ENCODE results near the gene FOXN1.
"Not testable (repeated sequence)": the region's sequence is repeated elsewhere in the genome, so short reads cannot be mapped to it uniquely, and the experiment has no call there.

FOXN1 gene

GRCh38 chr17:28505986-28506665, at the start of gene FOXN1:
FOXN1 (plus strand) TSS chr17:28506348; CDS start chr17:28523970, 17,622 bp downstream.
- no peak within 1 kb of the TSS for H3K4me3 ChIP-seq (ENCODE audit: low read length)
- DNase-seq (ENCODE audit: low read depth) = no peak
- no peak for TF ChIP-seq CTCF (conservative IDR thresholded peaks at IDR 0.05; ENCODE audit: low read depth, low read length)

- no peak for DNase-seq (ENCODE audit: low read depth)
- H3K4me3 ChIP-seq (ENCODE audit: low read length) = no peak overlapping the region
- no peak for TF ChIP-seq CTCF (conservative IDR thresholded peaks at IDR 0.05; ENCODE audit: low read depth, low read length)
These were observed 48.3 kb upstream of the FOXN1 start for GRCh38 chr17:28457890-28458289.

- H3K4me3 ChIP-seq (ENCODE audit: low read length); DNase-seq (ENCODE audit: low read depth): not testable (repeated sequence)
These were observed 47.3 kb upstream of the FOXN1 start for GRCh38 chr17:28458881-28459280.

GRCh38 chr17:28460901-28461300, 45.2 kb upstream of the FOXN1 start:
- TF ChIP-seq CTCF (conservative IDR thresholded peaks at IDR 0.05; ENCODE audit: low read depth, low read length) = no peak
- DNase-seq (ENCODE audit: low read depth) = no peak
- no peak overlapping the region for H3K4me3 ChIP-seq (ENCODE audit: low read length)

GRCh38 chr17:28466001-28466400, 40.1 kb upstream of the FOXN1 start:
- no peak for TF ChIP-seq CTCF (conservative IDR thresholded peaks at IDR 0.05; ENCODE audit: low read depth, low read length)
- no peak overlapping the region for H3K4me3 ChIP-seq (ENCODE audit: low read length)
- no peak for DNase-seq (ENCODE audit: low read depth)

GRCh38 chr17:28466521-28467048, 39.6 kb upstream of the FOXN1 start:
- DNase-seq (ENCODE audit: low read depth) = no peak
- no peak for TF ChIP-seq CTCF (conservative IDR thresholded peaks at IDR 0.05; ENCODE audit: low read depth, low read length)
- no peak overlapping the region for H3K4me3 ChIP-seq (ENCODE audit: low read length)

- TF ChIP-seq CTCF (conservative IDR thresholded peaks at IDR 0.05; ENCODE audit: low read depth, low read length) = no peak
- H3K4me3 ChIP-seq (ENCODE audit: low read length) = no peak overlapping the region
- DNase-seq (ENCODE audit: low read depth) = no peak
These were observed 38.6 kb upstream of the FOXN1 start for GRCh38 chr17:28467456-28468025.

GRCh38 chr17:28468033-28468735, 38.0 kb upstream of the FOXN1 start:
- not testable (repeated sequence) for DNase-seq (ENCODE audit: low read depth); H3K4me3 ChIP-seq (ENCODE audit: low read length)
